Right lobe of liver (tissue), 4 donors: ENCODE results near the gene ADPGK.

Source experiments
- POLR2A ChIP-seq: fragments of 450-650 bp; IDR thresholded peaks from one replicate; pipeline ENCODE4 v1.6.1; 2017; ENCODE audit warnings: antibody characterized with exemption, mild to moderate bottlenecking
- TF ChIP-seq, protein P1 (sequence below), 4 donors: fragments of 200-600 bp in 3 of 4; fragments of 450-650 bp in 1 of 4; IDR thresholded peaks; one replicate each; pipeline versions ENCODE4 v1.5.1 to v1.8.0; 2016 to 2022; ENCODE audit warnings: antibody characterized with exemption in 4 of 4, mild to moderate bottlenecking in 2 of 4
- donor health status: DM: no; HTN: no; CAD: no.
- donor health status: DM: no; HTN: no; CAD: no.
- donor health status: DM: no; HTN: yes; CAD: no.

DNA sequence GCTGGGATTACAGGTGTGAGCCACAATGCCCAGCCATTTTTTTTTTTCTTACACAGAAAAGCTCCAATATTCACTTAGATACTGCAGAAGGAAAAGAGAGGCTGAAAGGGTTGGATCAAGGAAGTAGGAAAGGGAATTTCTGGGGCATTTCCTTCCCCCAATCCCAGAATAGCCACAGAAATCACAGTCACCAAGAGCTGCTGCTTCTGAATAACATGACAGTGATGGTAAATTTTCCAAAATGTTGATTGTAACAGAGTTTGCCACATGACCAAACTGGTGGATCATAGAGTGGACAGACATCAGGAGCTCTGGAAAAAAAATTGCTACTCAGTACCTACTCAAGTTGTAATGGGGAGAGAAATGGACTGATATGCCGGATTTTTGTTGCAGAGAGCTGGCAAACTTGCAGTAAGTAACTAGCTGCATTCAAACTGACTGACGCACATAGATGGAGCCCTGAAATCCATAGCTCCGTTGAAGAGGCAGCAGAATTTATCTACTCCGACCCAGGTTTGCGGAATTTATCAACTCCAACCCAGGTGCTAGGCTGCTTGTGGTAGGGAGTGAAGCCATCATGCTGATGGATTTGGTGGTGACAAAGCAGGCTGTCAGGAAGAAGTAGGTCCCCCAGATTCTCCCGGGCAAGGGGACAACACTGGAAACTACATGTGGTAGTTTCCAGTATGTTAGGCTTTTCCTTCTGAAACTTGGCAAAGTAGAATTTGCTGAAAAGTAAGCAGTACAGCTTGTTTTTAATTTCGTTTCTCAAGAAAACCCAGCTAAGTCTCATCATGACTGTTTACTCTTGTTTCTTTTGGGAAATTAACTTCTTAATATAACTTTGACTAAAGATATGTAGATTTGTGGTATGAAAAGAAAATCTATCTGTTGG lies 10.5 kb upstream of the ADPGK start:
- TF ChIP-seq, protein P1, sequence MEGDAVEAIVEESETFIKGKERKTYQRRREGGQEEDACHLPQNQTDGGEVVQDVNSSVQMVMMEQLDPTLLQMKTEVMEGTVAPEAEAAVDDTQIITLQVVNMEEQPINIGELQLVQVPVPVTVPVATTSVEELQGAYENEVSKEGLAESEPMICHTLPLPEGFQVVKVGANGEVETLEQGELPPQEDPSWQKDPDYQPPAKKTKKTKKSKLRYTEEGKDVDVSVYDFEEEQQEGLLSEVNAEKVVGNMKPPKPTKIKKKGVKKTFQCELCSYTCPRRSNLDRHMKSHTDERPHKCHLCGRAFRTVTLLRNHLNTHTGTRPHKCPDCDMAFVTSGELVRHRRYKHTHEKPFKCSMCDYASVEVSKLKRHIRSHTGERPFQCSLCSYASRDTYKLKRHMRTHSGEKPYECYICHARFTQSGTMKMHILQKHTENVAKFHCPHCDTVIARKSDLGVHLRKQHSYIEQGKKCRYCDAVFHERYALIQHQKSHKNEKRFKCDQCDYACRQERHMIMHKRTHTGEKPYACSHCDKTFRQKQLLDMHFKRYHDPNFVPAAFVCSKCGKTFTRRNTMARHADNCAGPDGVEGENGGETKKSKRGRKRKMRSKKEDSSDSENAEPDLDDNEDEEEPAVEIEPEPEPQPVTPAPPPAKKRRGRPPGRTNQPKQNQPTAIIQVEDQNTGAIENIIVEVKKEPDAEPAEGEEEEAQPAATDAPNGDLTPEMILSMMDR (IDR thresholded peaks at IDR 0.05): no peak
- no peak for TF ChIP-seq POLR2A
